ENCODE measurements around the gene ELP1.

ELP1 gene

GRCh38 chr9:108844856-108845255 lies 89.1 kb downstream of the ELP1 start:
- CTCF ChIA-PET = no interaction called here
- TF ChIP-seq OSR2 (tag by site-specific recombination; IDR thresholded peaks at IDR 0.05) = 0 out of 2 replicates have a peak, but pooled peaks have one; percentile 14
- no peak for TF ChIP-seq ZNF645 (tag by site-specific recombination; IDR thresholded peaks at IDR 0.05)
- no peak for TF ChIP-seq KLF16 (tag by site-specific recombination; IDR thresholded peaks at IDR 0.05)
- no peak for TF ChIP-seq ZNF433 (tag by site-specific recombination; IDR thresholded peaks at IDR 0.05; ENCODE audit: low read depth)
- no peak for TF ChIP-seq ZBTB20 (tag by site-specific recombination; IDR thresholded peaks at IDR 0.05)
- TF ChIP-seq PRDM6 (tag by site-specific recombination; IDR thresholded peaks at IDR 0.05) = peak; percentile 46
- POLR2A ChIA-PET = no interaction called here

GRCh38 chr9:108844391-108844790 lies 89.5 kb downstream of the ELP1 start:
- ChIA-PET CTCF (interaction anchor here (0.6 kb wide), 1 partner anchor 30 kb away, joined by 4 read pairs; no protein-coding TSS in a partner anchor), POLR2A (interaction anchor here (0.7 kb wide), 1 partner anchor 287 kb away, joined by 3 read pairs; no protein-coding TSS in a partner anchor)
- Histone ChIP-seq H3K27ac (ENCODE audit: extremely low read depth, low read depth, low read length) (no peak overlapping the region), H3K4me3 (ENCODE audit: low read depth, low read length) (no peak overlapping the region), H3K9me3 (ENCODE audit: control insufficient read depth, insufficient read depth, low read depth, low read length) (no peaks in the 10 kb centered on the region), H3K4me1 (ENCODE audit: control insufficient read depth, insufficient read depth, low read length) (no peaks in the 10 kb centered on the region), H3K36me3 (ENCODE audit: control insufficient read depth in 2 of 2, insufficient read depth in 1 of 2, low read length in 2 of 2) (no peaks in the 10 kb centered on the region)
- no peak for TF ChIP-seq GLIS1 (tag by site-specific recombination; IDR thresholded peaks at IDR 0.05)
- no peak for TF ChIP-seq ZNF626 (tag by site-specific recombination; IDR thresholded peaks at IDR 0.05)
- no peak for TF ChIP-seq ZNF660 (tag by site-specific recombination; IDR thresholded peaks at IDR 0.05)
- TF ChIP-seq ZNF514 (tag by site-specific recombination; IDR thresholded peaks at IDR 0.05) = no peak
- TF ChIP-seq ZNF777 (tag by site-specific recombination; IDR thresholded peaks at IDR 0.05; ENCODE audit: borderline replicate concordance) = no peak
- no peak for TF ChIP-seq ZNF513 (tag by site-specific recombination; IDR thresholded peaks at IDR 0.05)
- no peak for TF ChIP-seq PBX3 (CRISPR knock-in tag; IDR thresholded peaks at IDR 0.05)
- TF ChIP-seq ZSCAN16 (tag by site-specific recombination; IDR thresholded peaks at IDR 0.05) = no peak
- TF ChIP-seq ZNF76 (tag by site-specific recombination; IDR thresholded peaks at IDR 0.05; ENCODE audit: borderline replicate concordance, low read depth) = no peak
- no peak for TF ChIP-seq ZNF776 (tag by site-specific recombination; IDR thresholded peaks at IDR 0.05; ENCODE audit: borderline replicate concordance)
- no peak for TF ChIP-seq ZSCAN30 (tag by site-specific recombination; IDR thresholded peaks at IDR 0.05)
- no peak for TF ChIP-seq ZNF580 (tag by site-specific recombination; IDR thresholded peaks at IDR 0.05)
- TF ChIP-seq ZNF362 (tag by site-specific recombination; IDR thresholded peaks at IDR 0.05) = no peak
- no peak for TF ChIP-seq ZNF624 (tag by site-specific recombination; IDR thresholded peaks at IDR 0.05)
- no peak for TF ChIP-seq ZNF549 (tag by site-specific recombination; IDR thresholded peaks at IDR 0.05)

More at GRCh38 chr9:108844856-108845255, 89.1 kb downstream of the ELP1 start:
- H3K36me3 ChIP-seq (ENCODE audit: control insufficient read depth in 2 of 2, insufficient read depth in 1 of 2, low read length in 2 of 2) = no peaks in the 10 kb centered on the region
- H3K27ac ChIP-seq (ENCODE audit: extremely low read depth, low read depth, low read length) = no peak overlapping the region
- no peak overlapping the region for H3K4me3 ChIP-seq (ENCODE audit: low read depth, low read length)
- no peaks in the 10 kb centered on the region for H3K4me1 ChIP-seq (ENCODE audit: control insufficient read depth, insufficient read depth, low read length)
- no peaks in the 10 kb centered on the region for H3K9me3 ChIP-seq (ENCODE audit: control insufficient read depth, insufficient read depth, low read depth, low read length)

Data from HEK293 (cell line).